ENCODE measurements around the gene LITAF. TPM values are rescaled to one million over a fixed set of nuclear protein-coding genes. Genes with fewer than 3 reads are reported as not detected.

Gene LITAF
- total and polyA plus RNA-seq, 7 donors = 5.0 to 60.2 (median 20.7) TPM

DNA sequence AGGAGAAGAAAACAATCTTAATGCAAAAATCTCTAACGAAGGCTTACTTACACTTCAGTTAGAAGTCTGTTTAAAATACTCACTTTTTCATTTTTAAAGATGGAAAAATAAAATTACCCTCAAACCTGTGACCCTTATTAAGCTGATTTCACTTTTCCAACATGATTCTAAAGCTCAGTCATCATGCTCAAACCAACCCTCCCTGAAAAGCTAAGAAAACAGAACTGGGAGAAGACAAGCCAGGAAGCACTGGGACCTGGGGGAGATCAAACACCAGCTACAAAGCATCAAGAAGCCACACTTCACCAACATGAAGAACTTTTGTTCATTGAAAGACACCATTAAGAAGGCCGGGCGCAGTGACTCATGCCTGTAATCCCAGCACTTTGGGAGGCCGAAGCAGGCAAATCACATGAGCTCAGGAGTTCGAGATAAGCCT, 88.8 kb downstream of the LITAF start:
- Histone ChIP-seq H3K4me3 (no peak overlapping the region), H3K9me3 (no peaks in the 10 kb centered on the region), H3K27me3 (ENCODE audit: insufficient read depth in 3 of 3, low read length in 2 of 3) (no peaks in the 10 kb centered on the region), H3K27ac (peak overlapping the region; percentile 94), H3K36me3 (ENCODE audit: insufficient read depth in 1 of 2, low read depth in 1 of 2) (no peaks in the 10 kb centered on the region), H3K4me1 (peaks cover 40% of the 10 kb centered on the region)
- DNase-seq = peak in 1 of 2 donors; percentile 41
- TF ChIP-seq, protein P1, sequence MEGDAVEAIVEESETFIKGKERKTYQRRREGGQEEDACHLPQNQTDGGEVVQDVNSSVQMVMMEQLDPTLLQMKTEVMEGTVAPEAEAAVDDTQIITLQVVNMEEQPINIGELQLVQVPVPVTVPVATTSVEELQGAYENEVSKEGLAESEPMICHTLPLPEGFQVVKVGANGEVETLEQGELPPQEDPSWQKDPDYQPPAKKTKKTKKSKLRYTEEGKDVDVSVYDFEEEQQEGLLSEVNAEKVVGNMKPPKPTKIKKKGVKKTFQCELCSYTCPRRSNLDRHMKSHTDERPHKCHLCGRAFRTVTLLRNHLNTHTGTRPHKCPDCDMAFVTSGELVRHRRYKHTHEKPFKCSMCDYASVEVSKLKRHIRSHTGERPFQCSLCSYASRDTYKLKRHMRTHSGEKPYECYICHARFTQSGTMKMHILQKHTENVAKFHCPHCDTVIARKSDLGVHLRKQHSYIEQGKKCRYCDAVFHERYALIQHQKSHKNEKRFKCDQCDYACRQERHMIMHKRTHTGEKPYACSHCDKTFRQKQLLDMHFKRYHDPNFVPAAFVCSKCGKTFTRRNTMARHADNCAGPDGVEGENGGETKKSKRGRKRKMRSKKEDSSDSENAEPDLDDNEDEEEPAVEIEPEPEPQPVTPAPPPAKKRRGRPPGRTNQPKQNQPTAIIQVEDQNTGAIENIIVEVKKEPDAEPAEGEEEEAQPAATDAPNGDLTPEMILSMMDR (IDR thresholded peaks at IDR 0.05) = no peak
- ATAC-seq = no peak
- 48 to 72% (median 59%) methylated on average over 5 of the region's 5 CpGs for WGBS, 3 donors
- intact Hi-C loops (cut with DNase I) = loop anchor here in 1 of 2 donors (1.0 kb wide), 1 partner anchor 142 kb away; no protein-coding TSS in a partner anchor

Other genes starting within 250 kb of the LITAF start
- under 1 TPM in 2 of 4 donors, not detected in 2; 0.16 to 0.64 TPM for gene RMI2, start 241.5 kb downstream of the LITAF start, total RNA-seq
- under 1 TPM; 0.11 to 0.35 (median 0.23) TPM for gene RMI2, start 241.5 kb downstream of the LITAF start, polyA plus RNA-seq
- 100 to 1,000 TPM in 2 of 4 donors, 10 to 100 TPM in 2; 30.3 to 113 (median 83.8) TPM for gene SNN, start 81.5 kb upstream of the LITAF start, total RNA-seq
- 100 to 1,000 TPM in 2 of 3 donors, 10 to 100 TPM in 1; 56.9 to 152 (median 107) TPM for gene SNN, start 81.5 kb upstream of the LITAF start, polyA plus RNA-seq
- 10 to 100 TPM; 21.3 to 37.2 (median 33.5) TPM for gene TXNDC11, start 155.9 kb upstream of the LITAF start, total RNA-seq
- gene TXNDC11, start 155.9 kb upstream of the LITAF start, polyA plus RNA-seq = 10 to 100 TPM; 38.8 to 49.1 (median 40.5) TPM
- gene ZC3H7A, start 210.3 kb upstream of the LITAF start, total RNA-seq = 10 to 100 TPM; 23.4 to 69.6 (median 40.0) TPM
- 10 to 100 TPM; 11.7 to 30.7 (median 19.7) TPM for gene ZC3H7A, start 210.3 kb upstream of the LITAF start, polyA plus RNA-seq

All from psoas muscle (tissue), 8 donors.